Choroid plexus epithelial cell (primary cell): ENCODE results near the gene ZNF804B.

Experiments
- DNase-seq: peaks from one replicate; pipeline ENCODE4 v3.0.0-alpha.2; 2010; ENCODE audit warnings: low read depth
- H3K4me3 ChIP-seq: 2 replicates; pipeline ENCODE4 v1.5.1; 2011; ENCODE audit warnings: low read depth, mild to moderate bottlenecking, control low read depth, low read length, moderate library complexity
- TF ChIP-seq, protein P1 (sequence below): conservative IDR thresholded peaks from 2 replicates; pipeline ENCODE4 v1.5.1; 2011; ENCODE audit warnings: low read depth, mild to moderate bottlenecking, control low read depth, inconsistent platforms, low read length, moderate library complexity

The ZNF804B gene

DNA sequence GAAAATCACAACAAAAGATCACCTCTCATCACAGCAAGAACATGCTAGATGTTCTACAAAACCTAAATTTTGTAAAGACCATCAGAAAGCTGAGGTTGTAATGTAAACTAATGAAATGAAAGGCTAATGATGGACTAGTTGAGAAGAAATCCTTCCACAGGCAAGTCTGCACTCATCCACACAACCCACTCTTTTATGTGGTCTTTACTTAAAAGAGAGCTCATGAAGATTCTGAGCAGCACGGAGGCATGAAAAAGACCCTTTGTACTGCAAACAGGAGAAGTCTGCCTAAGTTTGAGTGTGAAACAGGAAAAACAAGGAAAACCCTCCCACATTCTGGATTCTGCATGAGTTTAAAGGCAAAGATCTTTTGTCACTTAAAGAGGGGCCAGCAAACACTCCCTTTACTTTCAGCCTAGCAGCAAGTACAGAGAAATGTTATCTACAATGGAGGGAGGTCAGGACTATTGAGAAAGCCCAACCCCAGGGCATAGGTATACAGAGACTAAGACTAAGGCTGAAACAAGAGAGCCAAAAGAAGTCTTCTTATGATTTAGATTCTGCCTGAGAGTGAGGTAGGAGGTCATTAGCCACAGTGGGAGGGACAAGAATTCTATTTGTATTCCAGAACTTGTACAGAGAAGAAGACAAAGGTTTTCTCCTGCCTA is 557.2 kb downstream of the ZNF804B start:
- no peak overlapping the region for H3K4me3 ChIP-seq
- TF ChIP-seq, protein P1, sequence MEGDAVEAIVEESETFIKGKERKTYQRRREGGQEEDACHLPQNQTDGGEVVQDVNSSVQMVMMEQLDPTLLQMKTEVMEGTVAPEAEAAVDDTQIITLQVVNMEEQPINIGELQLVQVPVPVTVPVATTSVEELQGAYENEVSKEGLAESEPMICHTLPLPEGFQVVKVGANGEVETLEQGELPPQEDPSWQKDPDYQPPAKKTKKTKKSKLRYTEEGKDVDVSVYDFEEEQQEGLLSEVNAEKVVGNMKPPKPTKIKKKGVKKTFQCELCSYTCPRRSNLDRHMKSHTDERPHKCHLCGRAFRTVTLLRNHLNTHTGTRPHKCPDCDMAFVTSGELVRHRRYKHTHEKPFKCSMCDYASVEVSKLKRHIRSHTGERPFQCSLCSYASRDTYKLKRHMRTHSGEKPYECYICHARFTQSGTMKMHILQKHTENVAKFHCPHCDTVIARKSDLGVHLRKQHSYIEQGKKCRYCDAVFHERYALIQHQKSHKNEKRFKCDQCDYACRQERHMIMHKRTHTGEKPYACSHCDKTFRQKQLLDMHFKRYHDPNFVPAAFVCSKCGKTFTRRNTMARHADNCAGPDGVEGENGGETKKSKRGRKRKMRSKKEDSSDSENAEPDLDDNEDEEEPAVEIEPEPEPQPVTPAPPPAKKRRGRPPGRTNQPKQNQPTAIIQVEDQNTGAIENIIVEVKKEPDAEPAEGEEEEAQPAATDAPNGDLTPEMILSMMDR: no peak
- DNase-seq: no peak

DNA sequence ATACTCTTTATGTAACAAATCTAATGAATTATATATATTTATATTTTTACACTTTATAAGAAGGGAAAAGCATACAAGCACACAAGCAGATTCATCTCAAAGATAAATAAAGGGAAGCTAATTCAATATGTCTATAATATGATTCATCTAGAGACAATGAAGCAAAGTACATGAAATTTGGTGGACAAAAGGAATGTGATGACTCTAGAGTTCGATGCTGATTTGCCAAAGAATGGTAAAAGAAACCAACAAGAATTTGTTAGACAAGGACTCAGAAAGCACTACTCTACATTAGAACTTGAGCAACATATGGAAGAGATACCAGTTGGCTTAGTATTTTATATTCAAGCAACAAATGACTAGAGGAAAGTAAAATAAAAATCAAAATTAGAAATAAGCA is 572.5 kb downstream of the ZNF804B start:
- no peak overlapping the region for H3K4me3 ChIP-seq
- TF ChIP-seq, protein P1: no peak
- DNase-seq: peak; percentile 4

DNA sequence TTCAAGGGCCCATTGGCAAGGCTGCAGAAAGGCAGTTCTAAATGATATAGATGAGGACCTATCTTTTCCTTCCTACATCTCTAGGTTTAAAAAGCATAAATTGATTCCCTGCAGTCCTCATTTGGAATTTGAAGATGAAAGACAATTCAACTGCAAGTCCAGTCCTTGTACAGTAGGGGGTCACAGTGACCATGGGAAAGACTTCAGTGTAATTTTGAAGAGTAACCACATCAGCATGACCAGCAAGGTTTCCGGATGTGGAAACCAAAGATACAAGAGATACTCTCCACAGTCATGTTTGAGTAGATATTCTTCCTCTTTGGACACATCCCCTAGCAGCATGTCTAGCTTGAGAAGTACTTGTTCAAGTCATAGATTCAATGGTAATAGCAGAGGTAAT is 575.3 kb downstream of the ZNF804B start:
- TF ChIP-seq, protein P1: no peak
- no peak for DNase-seq
- no peak overlapping the region for H3K4me3 ChIP-seq

DNA sequence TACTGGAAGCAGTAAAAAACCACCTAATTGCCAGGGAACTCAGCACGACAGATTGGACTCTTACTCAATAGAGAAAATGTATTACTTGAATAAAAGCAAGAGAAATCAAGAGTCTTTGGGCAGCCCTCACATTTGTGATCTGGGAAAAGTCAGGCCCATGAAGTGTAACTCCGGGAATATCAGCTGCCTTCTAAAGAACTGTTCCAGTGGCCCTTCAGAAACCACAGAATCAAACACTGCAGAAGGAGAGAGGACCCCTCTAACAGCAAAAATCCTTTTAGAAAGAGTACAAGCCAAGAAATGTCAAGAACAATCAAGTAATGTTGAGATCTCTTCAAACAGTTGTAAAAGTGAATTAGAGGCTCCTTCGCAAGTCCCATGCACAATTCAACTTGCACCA is 576.0 kb downstream of the ZNF804B start:
- no peak overlapping the region for H3K4me3 ChIP-seq
- TF ChIP-seq, protein P1: no peak
- no peak for DNase-seq

DNA sequence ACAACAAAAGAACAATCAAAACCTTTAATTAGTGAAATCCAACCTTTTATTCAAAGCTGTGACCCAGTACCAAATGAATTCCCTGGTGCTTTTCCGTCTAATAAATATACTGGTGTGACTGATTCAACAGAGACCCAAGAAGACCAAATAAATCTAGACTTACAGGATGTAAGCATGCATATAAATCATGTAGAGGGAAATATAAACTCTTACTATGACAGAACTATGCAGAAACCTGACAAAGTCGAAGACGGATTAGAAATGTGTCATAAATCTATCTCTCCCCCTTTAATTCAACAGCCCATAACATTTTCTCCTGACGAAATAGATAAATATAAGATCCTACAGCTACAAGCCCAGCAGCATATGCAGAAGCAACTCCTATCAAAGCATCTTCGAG is 576.6 kb downstream of the ZNF804B start:
- no peak overlapping the region for H3K4me3 ChIP-seq
- TF ChIP-seq, protein P1: no peak
- no peak for DNase-seq

DNA sequence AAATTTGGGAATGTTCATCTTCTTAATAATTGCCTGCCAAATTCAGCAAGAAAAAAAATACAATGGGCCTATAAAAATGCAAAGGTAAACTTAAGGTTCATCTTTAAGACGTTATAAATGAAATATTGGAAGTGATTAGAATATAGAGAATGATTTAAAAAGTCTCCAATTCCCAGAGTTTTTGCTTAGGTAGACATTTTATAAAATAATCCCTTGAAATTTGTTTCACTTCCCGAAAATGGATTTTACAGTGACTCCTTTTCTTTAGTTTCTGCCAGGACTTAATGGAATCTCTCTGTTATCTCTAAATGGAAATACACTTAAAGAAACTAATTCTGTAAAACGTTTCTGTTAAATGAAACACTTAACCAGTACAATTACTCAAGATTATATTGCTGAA is 580.2 kb downstream of the ZNF804B start:
- H3K4me3 ChIP-seq: no peak overlapping the region
- no peak for DNase-seq
- TF ChIP-seq, protein P1: no peak

DNA sequence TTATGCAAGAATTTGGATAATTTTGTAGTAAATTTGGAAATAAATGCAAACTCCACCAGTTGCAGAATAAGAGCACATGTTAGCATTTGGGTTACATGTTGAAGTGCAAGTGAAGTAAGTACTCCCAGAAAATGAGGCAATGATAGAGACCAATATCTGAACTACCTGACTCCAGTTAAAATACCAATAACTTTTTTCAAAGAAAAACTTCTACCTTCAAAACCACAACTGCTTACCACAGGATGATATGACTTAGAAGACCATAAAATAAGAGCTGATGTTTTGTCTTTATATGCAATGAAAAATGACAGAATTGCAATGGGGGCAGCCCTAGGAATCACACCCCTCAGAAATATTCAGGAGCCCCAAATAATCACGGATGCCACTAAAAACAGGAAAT is 597.6 kb downstream of the ZNF804B start:
- no peak overlapping the region for H3K4me3 ChIP-seq
- TF ChIP-seq, protein P1: no peak
- DNase-seq: no peak
